GM23248 (cell line): ENCODE measurements around the gene ELANE.

ENCODE experiments used
- EZH2 ChIP-seq: fragments of 200-600 bp; sonication (generic); IDR thresholded peaks from 2 replicates; pipeline ENCODE4 v1.6.1; 2018; ENCODE audit warnings: antibody characterized with exemption, mild to moderate bottlenecking; ENCODE audit not compliant: insufficient read depth, poor library complexity, severe bottlenecking
- EZH2phosphoT487 ChIP-seq: fragments of 200-600 bp; sonication (generic); IDR thresholded peaks from 2 replicates; pipeline ENCODE4 v1.6.1; 2018; ENCODE audit warnings: antibody characterized with exemption, moderate library complexity, mild to moderate bottlenecking, low read depth; ENCODE audit not compliant: insufficient read depth

GRCh38 chr19:900302-901111 is 48.4 kb downstream of the ELANE start:
- TF ChIP-seq EZH2phosphoT487 = no peak
- TF ChIP-seq EZH2 = no peak
